ENCODE results near the gene GOLGA1. TPM values are rescaled to one million over a fixed set of nuclear protein-coding genes. Genes with fewer than 3 reads are reported as not detected.

Gene GOLGA1
- total and polyA plus RNA-seq, 8 donors = 15.4 to 20.2 (median 18.8) TPM

- H3K27ac ChIP-seq = no peak overlapping the region
- H3K27me3 ChIP-seq = no peaks in the 10 kb centered on the region
- intact Hi-C loops (cut with DNase I) = loop anchor here in 1 of 2 donors (2.0 kb wide), 1 partner anchor 79 kb away; no protein-coding TSS in a partner anchor
- peaks cover 0 to 28% of the 10 kb centered on the region in 2 donors for H3K36me3 ChIP-seq
- H3K4me1 ChIP-seq = peaks cover 8 to 23% of the 10 kb centered on the region in 2 donors
- no peak for TF ChIP-seq CTCF (IDR thresholded peaks at IDR 0.05)
- ATAC-seq (peak; percentile 3), DNase-seq (peak in 1 of 4 donors; percentile 32)
- H3K9me3 ChIP-seq = no peaks in the 10 kb centered on the region
- peak overlapping the region; percentile 33 to 37 for H3K4me3 ChIP-seq
These were observed 87.2 kb downstream of the GOLGA1 start for GRCh38 chr9:124853605-124854143.

GRCh38 chr9:124852829-124853531, 87.9 kb downstream of the GOLGA1 start, which contains the start of gene WDR38:
Gene WDR38, plus strand, starts transcription at chr9:124853460. Its CDS starts 72 bp downstream, at chr9:124853532.
- Histone ChIP-seq H3K36me3 (peaks cover 0 to 22% of the 10 kb centered on the region in 2 donors), H3K4me1 (peaks cover 8 to 17% of the 10 kb centered on the region in 2 donors), H3K4me3 (peak within 1 kb of the TSS; percentile 33 to 37), H3K27me3 (no peaks in the 10 kb centered on the region), H3K27ac (no peak within 1 kb of the TSS), H3K9me3 (no peaks in the 10 kb centered on the region)
- peak; percentile 71 to 96 (median 74) for DNase-seq
- TF ChIP-seq CTCF (IDR thresholded peaks at IDR 0.05) = peak; percentile 98
- intact Hi-C loops (cut with DNase I) = no loop called here
- ATAC-seq = peak; percentile 95

GRCh38 chr9:124852121-124852828, 88.6 kb downstream of the GOLGA1 start:
- no peaks in the 10 kb centered on the region for H3K9me3 ChIP-seq
- no peak overlapping the region for H3K27ac ChIP-seq
- peak overlapping the region in 1 of 2 donors; percentile 37 for H3K4me3 ChIP-seq
- ATAC-seq = no peak
- intact Hi-C loops (cut with DNase I) = no loop called here
- H3K4me1 ChIP-seq = peaks cover 8 to 17% of the 10 kb centered on the region in 2 donors
- DNase-seq = peak in 1 of 4 donors; percentile 51
- H3K36me3 ChIP-seq = peaks cover 0 to 14% of the 10 kb centered on the region in 2 donors
- no peaks in the 10 kb centered on the region for H3K27me3 ChIP-seq
- no peak for TF ChIP-seq CTCF (IDR thresholded peaks at IDR 0.05)

GRCh38 chr9:124849801-124850200, 91.1 kb downstream of the GOLGA1 start:
- DNase-seq (peak in 1 of 4 donors; percentile 37), ATAC-seq (no peak)
- intact Hi-C loops (cut with DNase I) = loop anchor here in 1 of 2 donors (5.0 kb wide), 1 partner anchor 72 kb away; the partner anchor contains the start of gene OLFML2A
- Histone ChIP-seq H3K36me3 (no peaks in the 10 kb centered on the region), H3K4me3 (no peak overlapping the region), H3K27ac (no peak overlapping the region), H3K9me3 (no peaks in the 10 kb centered on the region), H3K27me3 (no peaks in the 10 kb centered on the region), H3K4me1 (peaks cover 8 to 17% of the 10 kb centered on the region in 2 donors)
- no peak for TF ChIP-seq CTCF (IDR thresholded peaks at IDR 0.05)

Data from left lung (tissue), 10 donors.